HG02938 (cell line): ENCODE measurements around the gene FUCA2.
A peak's percentile ranks its signal among the peaks of the same experiment; 100 is the strongest.
"Not testable (repeated sequence)": the region's sequence is repeated elsewhere in the genome, so short reads cannot be mapped to it uniquely, and the experiment has no call there.

Experiments
- ATAC-seq: cut with Tn5 transposase; IDR thresholded peaks from one replicate; pipeline ENCODE4 v1.9.1; 2021; ENCODE audit warnings: mild to moderate bottlenecking, moderate library complexity; ENCODE audit not compliant: unreplicated experiment

FUCA2 gene

GRCh38 chr6:143536866-143537691, 25.6 kb upstream of the FUCA2 start:
- peak; percentile 60 for ATAC-seq

GRCh38 chr6:143536461-143536865, 24.9 kb upstream of the FUCA2 start:
- peak; percentile 62 for ATAC-seq

GRCh38 chr6:143535189-143535614, 23.7 kb upstream of the FUCA2 start:
- ATAC-seq: no peak

- no peak for ATAC-seq
Measured at GRCh38 chr6:143531720-143532499, 20.4 kb upstream of the FUCA2 start.

- ATAC-seq: no peak
Measured at GRCh38 chr6:143529095-143529494, 17.6 kb upstream of the FUCA2 start.

- peak; percentile 88 for ATAC-seq
Measured at GRCh38 chr6:143528164-143528811, 16.8 kb upstream of the FUCA2 start.

- no peak for ATAC-seq
Measured at GRCh38 chr6:143527677-143528076, 16.2 kb upstream of the FUCA2 start.

GRCh38 chr6:143525356-143525755, 13.8 kb upstream of the FUCA2 start:
- no peak for ATAC-seq

GRCh38 chr6:143522039-143522600, 10.6 kb upstream of the FUCA2 start:
- ATAC-seq: no peak

- no peak for ATAC-seq
Measured at GRCh38 chr6:143517447-143517773, 5.9 kb upstream of the FUCA2 start.

- ATAC-seq: no peak
Measured at GRCh38 chr6:143516690-143517446, 5.3 kb upstream of the FUCA2 start.

- no peak for ATAC-seq
Measured at GRCh38 chr6:143515766-143516355, 4.3 kb upstream of the FUCA2 start.

- no peak for ATAC-seq
Measured at GRCh38 chr6:143515061-143515760, 3.7 kb upstream of the FUCA2 start.

- no peak for ATAC-seq
Measured at GRCh38 chr6:143513410-143513809, 1.9 kb upstream of the FUCA2 start.

GRCh38 chr6:143510326-143510725, 1.2 kb downstream of the FUCA2 start:
- not testable (repeated sequence) for ATAC-seq

GRCh38 chr6:143507358-143508145, 4.0 kb downstream of the FUCA2 start:
- ATAC-seq: peak; percentile 46

- no peak for ATAC-seq
Measured at GRCh38 chr6:143506620-143507019, 4.9 kb downstream of the FUCA2 start.

- no peak for ATAC-seq
Measured at GRCh38 chr6:143506199-143506598, 5.3 kb downstream of the FUCA2 start.

GRCh38 chr6:143505537-143505936, 6.0 kb downstream of the FUCA2 start:
- ATAC-seq: peak; percentile 33
